HFFc6 (cell line): ENCODE measurements around the gene KNL1. TPM values are rescaled to one million over a fixed set of nuclear protein-coding genes. Genes with fewer than 3 reads are reported as not detected.

ENCODE experiments used
- DNase-seq: peaks from one replicate; pipeline ENCODE4 v3.0.0-alpha.2; 2018
- H3K27ac Mint-ChIP-seq: 2 replicates; pipeline ENCODE4 v1.8.0; 2020; ENCODE audit warnings: mild to moderate bottlenecking, mixed read lengths
- H3K27me3 Mint-ChIP-seq: 2 replicates; pipeline ENCODE4 v1.8.0; 2021; ENCODE audit warnings: mild to moderate bottlenecking, moderate library complexity, mixed read lengths; ENCODE audit not compliant: insufficient read depth
- H3K36me3 Mint-ChIP-seq: 2 replicates; pipeline ENCODE4 v1.8.0; 2021; ENCODE audit warnings: low read depth, mixed read lengths
- H3K4me1 Mint-ChIP-seq: 2 replicates; pipeline ENCODE4 v1.8.0; 2020; ENCODE audit warnings: low read depth, mixed read lengths
- H3K4me3 Mint-ChIP-seq: 2 replicates; pipeline ENCODE4 v1.8.0; 2020; ENCODE audit warnings: mild to moderate bottlenecking, moderate library complexity, mixed read lengths
- H3K9me3 Mint-ChIP-seq: 2 replicates; pipeline ENCODE4 v1.8.0; 2020; ENCODE audit warnings: mild to moderate bottlenecking, mixed read lengths
- CTCF ChIP-seq: fragments of 200-600 bp; sonication (generic); IDR thresholded peaks from 2 replicates; pipeline ENCODE4 v1.5.0; 2021; ENCODE audit warnings: antibody characterized with exemption, mild to moderate bottlenecking
- total RNA-seq, 6 experiments: library from RNA; stranded (reverse); fragmentation: NEBNext Ultra II Directional; extraction: Animal tissue kit (Norgen Biotek cat#: 25700); gene quantifications; 2 replicates in 1 of 6; 3 replicates in 5 of 6; pipeline ENCODE4 v1.2.3, GENCODE V29; 2021

Gene KNL1
- total RNA-seq, 6 experiments from 2014 or later, result 8.9 to 26.8 (median 20.0) TPM

- TF ChIP-seq CTCF, result no peak
- Mint-ChIP-seq H3K27me3 (no peaks in the 10 kb centered on the region), H3K4me3 (no peak overlapping the region), H3K9me3 (no peaks in the 10 kb centered on the region), H3K27ac (no peak overlapping the region), H3K36me3 (peaks cover 6% of the 10 kb centered on the region), H3K4me1 (no peaks in the 10 kb centered on the region)
- DNase-seq, result no peak
Measured at GRCh38 chr15:40706121-40706520, 112.1 kb downstream of the KNL1 start.

Other genes starting within 250 kb of the KNL1 start
- not detected for gene PHGR1, start 243.2 kb upstream of the KNL1 start, total RNA-seq
- under 1 TPM; 0.03 to 0.26 (median 0.21) TPM for gene DISP2, start 236.0 kb upstream of the KNL1 start, total RNA-seq
- 10 to 100 TPM; 26.2 to 49.7 (median 47.5) TPM for gene KNSTRN, start 211.5 kb upstream of the KNL1 start, total RNA-seq
- gene IVD, start 188.5 kb upstream of the KNL1 start, total RNA-seq, result 10 to 100 TPM; 48.5 to 69.9 (median 50.4) TPM
- 10 to 100 TPM; 12.7 to 14.4 (median 14.2) TPM for gene BAHD1, start 153.3 kb upstream of the KNL1 start, total RNA-seq
- 10 to 100 TPM; 26.3 to 32.5 (median 28.4) TPM for gene CHST14, start 123.3 kb upstream of the KNL1 start, total RNA-seq
- gene CCDC32, start 29.2 kb upstream of the KNL1 start, total RNA-seq, result 10 to 100 TPM; 17.6 to 21.4 (median 20.5) TPM
- gene RPUSD2, start 24.9 kb upstream of the KNL1 start, total RNA-seq, result 10 to 100 TPM; 10.3 to 13.7 (median 11.9) TPM
- gene RAD51, start 100.9 kb downstream of the KNL1 start, total RNA-seq, result 10 to 100 TPM in 5 of 6 experiments, 1 to 10 TPM in 1; 8.2 to 15.9 (median 12.1) TPM
- gene RMDN3, start 161.0 kb downstream of the KNL1 start, total RNA-seq, result 10 to 100 TPM; 32.6 to 43.2 (median 35.6) TPM
- gene GCHFR, start 169.8 kb downstream of the KNL1 start, total RNA-seq, result 1 to 10 TPM; 1.6 to 3.1 (median 2.7) TPM
- gene C15orf62, start 175.7 kb downstream of the KNL1 start, total RNA-seq, result under 1 TPM in 2 of 6 experiments, not detected in 4; 0.14 to 0.20 TPM
- gene ZFYVE19, start 212.8 kb downstream of the KNL1 start, total RNA-seq, result 10 to 100 TPM; 10.7 to 13.5 (median 12.1) TPM
- gene DNAJC17, start 213.2 kb downstream of the KNL1 start, total RNA-seq, result 10 to 100 TPM; 25.9 to 39.9 (median 29.6) TPM
- not detected for gene PPP1R14D, start 234.5 kb downstream of the KNL1 start, total RNA-seq
- under 1 TPM in 5 of 6 experiments, not detected in 1; 0.14 to 0.51 (median 0.26) TPM for gene SPINT1, start 249.8 kb downstream of the KNL1 start, total RNA-seq